ENCODE measurements around the gene CAPN7. TPM values are rescaled to one million over a fixed set of nuclear protein-coding genes. Genes with fewer than 3 reads are reported as not detected.
A peak's percentile ranks its signal among the peaks of the same experiment; 100 is the strongest.

CAPN7 gene
- total and polyA plus RNA-seq, 8 donors = 7.1 to 23.9 (median 18.8) TPM

DNA sequence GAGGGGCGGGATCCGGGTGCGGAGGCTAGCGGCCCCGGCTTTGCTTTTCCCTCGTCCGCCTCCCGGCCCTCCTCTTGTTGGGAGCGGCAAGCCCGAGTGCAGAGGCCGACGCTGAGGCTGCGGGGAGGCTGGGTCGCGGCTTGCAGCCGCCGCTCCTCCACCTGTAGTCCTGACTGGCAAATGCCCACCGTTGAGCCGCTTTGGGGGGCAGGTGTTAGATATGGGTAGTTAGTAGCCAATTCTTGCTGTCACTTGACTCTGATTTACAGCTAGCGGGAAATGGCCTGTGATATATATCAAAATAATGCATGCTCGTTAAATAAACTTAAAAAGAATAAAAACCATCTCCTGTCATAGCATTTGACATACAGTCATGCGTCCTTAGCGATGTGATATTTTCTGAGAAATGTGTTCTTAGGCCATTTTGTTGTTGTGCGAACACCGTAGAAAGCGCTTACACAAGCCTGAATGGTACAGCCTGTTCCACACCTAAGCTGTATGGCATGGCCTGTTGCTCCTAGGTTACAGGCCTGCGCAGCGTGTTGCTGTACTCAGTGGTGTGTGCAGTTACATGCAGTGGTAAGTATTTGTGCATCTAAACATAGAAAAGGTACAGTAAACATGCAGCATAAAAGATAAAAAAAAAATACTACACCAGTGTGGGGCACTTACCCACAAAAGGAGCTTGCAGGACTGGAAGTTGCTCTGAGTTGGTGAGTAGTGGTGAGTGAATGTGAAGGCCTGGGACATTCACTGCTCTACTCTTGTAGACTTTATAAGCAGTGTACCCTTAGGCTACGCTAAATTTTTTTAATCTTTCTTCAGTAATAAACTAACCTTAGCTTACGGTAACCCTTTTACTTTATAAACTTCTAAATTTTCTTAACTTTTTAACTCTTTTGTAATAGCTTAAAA lies 873 bp downstream of the CAPN7 start:
- H3K9me3 ChIP-seq = no peaks in the 10 kb centered on the region
- intact Hi-C loops (cut with DNase I) = loop anchor here in 1 of 3 donors (10.0 kb wide), 1 partner anchor 208 kb away; no protein-coding TSS in a partner anchor
- FAIRE-seq (no peak), DNase-seq (peak in 5 of 6 donors; percentile 13 to 58 (median 37)), ATAC-seq (peak; percentile 55 to 71 (median 66))
- peak overlapping the region; percentile 95 to 99 (median 98) for H3K27ac ChIP-seq
- 1% methylated on average over 28 to 30 of the region's 30 CpGs for WGBS, 2 donors
- H3K36me3 ChIP-seq = peaks cover 0 to 5% (median 0%) of the 10 kb centered on the region in 3 donors
- H3K4me1 ChIP-seq = peaks cover 0 to 19% (median 16%) of the 10 kb centered on the region in 3 donors
- TF ChIP-seq, protein P1, sequence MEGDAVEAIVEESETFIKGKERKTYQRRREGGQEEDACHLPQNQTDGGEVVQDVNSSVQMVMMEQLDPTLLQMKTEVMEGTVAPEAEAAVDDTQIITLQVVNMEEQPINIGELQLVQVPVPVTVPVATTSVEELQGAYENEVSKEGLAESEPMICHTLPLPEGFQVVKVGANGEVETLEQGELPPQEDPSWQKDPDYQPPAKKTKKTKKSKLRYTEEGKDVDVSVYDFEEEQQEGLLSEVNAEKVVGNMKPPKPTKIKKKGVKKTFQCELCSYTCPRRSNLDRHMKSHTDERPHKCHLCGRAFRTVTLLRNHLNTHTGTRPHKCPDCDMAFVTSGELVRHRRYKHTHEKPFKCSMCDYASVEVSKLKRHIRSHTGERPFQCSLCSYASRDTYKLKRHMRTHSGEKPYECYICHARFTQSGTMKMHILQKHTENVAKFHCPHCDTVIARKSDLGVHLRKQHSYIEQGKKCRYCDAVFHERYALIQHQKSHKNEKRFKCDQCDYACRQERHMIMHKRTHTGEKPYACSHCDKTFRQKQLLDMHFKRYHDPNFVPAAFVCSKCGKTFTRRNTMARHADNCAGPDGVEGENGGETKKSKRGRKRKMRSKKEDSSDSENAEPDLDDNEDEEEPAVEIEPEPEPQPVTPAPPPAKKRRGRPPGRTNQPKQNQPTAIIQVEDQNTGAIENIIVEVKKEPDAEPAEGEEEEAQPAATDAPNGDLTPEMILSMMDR (IDR thresholded peaks at IDR 0.05) = no peak
- no peaks in the 10 kb centered on the region for H3K27me3 ChIP-seq
- H3K4me3 ChIP-seq = peak overlapping the region; percentile 84 to 95 (median 90)

DNA sequence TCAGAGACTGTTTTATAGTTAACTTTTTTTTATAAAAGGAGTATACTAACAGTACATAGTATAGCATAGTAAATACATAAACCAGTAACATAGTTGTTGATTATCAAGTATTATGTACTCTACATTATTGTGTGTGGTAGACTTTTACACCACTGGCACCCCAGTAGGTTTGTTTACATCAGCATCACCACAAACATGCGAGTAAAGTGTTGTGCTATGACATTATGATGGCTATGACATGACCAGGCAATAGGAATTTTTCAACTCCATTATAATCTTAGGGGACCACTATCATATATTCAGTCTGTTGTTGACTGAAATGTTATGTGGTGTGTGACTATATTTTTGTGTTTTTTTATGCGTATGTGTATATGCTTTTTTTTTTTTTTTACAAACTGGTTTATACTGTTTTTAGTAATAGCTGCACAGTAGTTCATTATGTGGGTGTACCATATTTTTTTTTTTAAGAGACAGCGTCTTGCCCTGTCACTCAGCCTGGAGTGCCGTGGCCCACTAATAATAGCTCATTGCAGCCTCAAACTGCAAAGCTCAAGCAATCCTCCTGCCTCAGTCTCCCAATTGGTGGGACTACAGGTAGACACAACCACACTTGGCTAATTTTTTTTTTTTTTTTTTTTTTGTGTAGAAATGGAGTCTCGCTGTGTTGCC lies 1.9 kb downstream of the CAPN7 start:
- Histone ChIP-seq H3K4me1 (peaks cover 0 to 19% (median 16%) of the 10 kb centered on the region in 3 donors), H3K9me3 (no peaks in the 10 kb centered on the region), H3K36me3 (peaks cover 0 to 14% (median 0%) of the 10 kb centered on the region in 3 donors), H3K4me3 (peak overlapping the region in 2 of 4 donors; percentile 88 to 95), H3K27me3 (no peaks in the 10 kb centered on the region), H3K27ac (no peak overlapping the region)
- FAIRE-seq = no peak
- DNase-seq = no peak
- TF ChIP-seq, protein P1 (IDR thresholded peaks at IDR 0.05) = no peak
- no peak for ATAC-seq
- WGBS, 2 donors = 48 to 53% methylated on average over 5 of the region's 5 CpGs
- intact Hi-C loops (cut with DNase I) = loop anchor here in 1 of 3 donors (10.0 kb wide), 1 partner anchor 207 kb away; no protein-coding TSS in a partner anchor

DNA sequence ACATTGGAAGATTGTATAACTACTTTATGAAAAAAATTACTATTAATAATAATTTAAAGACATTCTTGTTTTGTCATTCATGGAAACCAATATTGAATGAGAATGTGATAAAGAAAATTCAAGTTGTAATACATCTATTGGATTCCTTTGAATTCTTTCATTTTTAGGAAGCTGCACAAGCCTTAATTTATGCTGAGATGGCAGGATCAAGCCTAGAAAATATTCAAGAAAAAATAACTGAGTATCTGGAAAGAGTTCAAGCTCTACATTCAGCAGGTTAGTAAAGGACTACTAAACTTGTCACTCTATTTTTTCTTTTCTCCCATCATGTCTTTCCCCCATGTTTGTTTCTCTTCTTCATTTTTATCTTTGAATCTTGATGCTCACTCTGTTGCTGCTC lies 5.9 kb downstream of the CAPN7 start:
- DNase-seq (no peak), FAIRE-seq (no peak), ATAC-seq (no peak)
- Histone ChIP-seq H3K4me3 (no peak overlapping the region), H3K9me3 (no peaks in the 10 kb centered on the region), H3K27ac (no peak overlapping the region), H3K27me3 (no peaks in the 10 kb centered on the region), H3K4me1 (peaks cover 0 to 16% (median 16%) of the 10 kb centered on the region in 3 donors), H3K36me3 (peaks cover 0 to 18% (median 4%) of the 10 kb centered on the region in 3 donors)
- TF ChIP-seq, protein P1 (IDR thresholded peaks at IDR 0.05) = no peak
- intact Hi-C loops (cut with DNase I) = no loop called here

DNA sequence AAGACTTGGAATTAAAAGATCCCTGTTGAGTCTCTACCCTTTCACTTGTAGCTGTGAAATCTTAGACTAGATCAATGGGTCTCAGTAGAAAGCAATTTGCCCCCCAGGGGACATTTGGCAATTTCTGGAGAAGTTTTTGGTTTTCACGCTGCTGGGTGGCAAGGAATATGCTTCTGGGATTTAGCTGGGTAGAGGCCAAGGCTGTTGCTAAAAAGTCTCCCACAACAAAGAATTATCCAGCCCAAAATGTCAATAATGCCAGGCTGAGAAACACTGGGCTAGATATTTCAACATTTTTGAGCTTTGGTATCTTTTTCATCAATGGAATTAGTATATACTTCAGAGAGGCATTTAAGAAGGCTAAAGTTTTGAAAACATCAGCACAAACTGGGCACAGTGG lies 8.7 kb downstream of the CAPN7 start:
- TF ChIP-seq, protein P1 (IDR thresholded peaks at IDR 0.05) = no peak
- H3K4me1 ChIP-seq = peaks cover 0 to 9% (median 3%) of the 10 kb centered on the region in 3 donors
- intact Hi-C loops (cut with DNase I) = no loop called here
- H3K4me3 ChIP-seq = no peak overlapping the region
- no peak for FAIRE-seq
- no peaks in the 10 kb centered on the region for H3K9me3 ChIP-seq
- H3K27ac ChIP-seq = no peak overlapping the region
- no peaks in the 10 kb centered on the region for H3K27me3 ChIP-seq
- ATAC-seq = no peak
- WGBS, 2 donors = 96 to 100% methylated on average over 1 of the region's 1 CpG
- DNase-seq = no peak
- peaks cover 7 to 28% (median 9%) of the 10 kb centered on the region in 3 donors for H3K36me3 ChIP-seq

Data from pancreas (tissue), 10 donors.